Mucosa of descending colon (tissue), 3 donors: ENCODE data around the gene SLC22A12. TPM values are rescaled to one million over a fixed set of nuclear protein-coding genes. Genes with fewer than 3 reads are reported as not detected.

Source experiments
- ATAC-seq: fragments of 200-7000 bp; cut with Tn5 transposase; one replicate; pipeline ENCODE4 v1.9.1; 2020; ENCODE audit warnings: mild to moderate bottlenecking, moderate library complexity
- DNase-seq, 3 donors: peaks; one replicate each; pipeline ENCODE4 v3.0.0-alpha.2; 2020
- H3K36me3 ChIP-seq: fragments of 200-600 bp; one replicate; pipeline ENCODE4 v1.8.0; 2021; ENCODE audit warnings: low read depth, mild to moderate bottlenecking
- H3K4me1 ChIP-seq: fragments of 200-600 bp; one replicate; pipeline ENCODE4 v1.8.0; 2021; ENCODE audit warnings: low read depth, mild to moderate bottlenecking
- H3K4me3 ChIP-seq: fragments of 200-600 bp; one replicate; pipeline ENCODE4 v1.8.0; 2021; ENCODE audit warnings: mild to moderate bottlenecking
- H3K9me3 ChIP-seq: fragments of 200-600 bp; one replicate; pipeline ENCODE4 v1.8.0; 2021; ENCODE audit warnings: mild to moderate bottlenecking
- CTCF ChIP-seq: fragments of 200-600 bp; IDR thresholded peaks from one replicate; pipeline ENCODE4 v1.8.0; 2022; ENCODE audit warnings: antibody characterized with exemption, mild to moderate bottlenecking
- intact Hi-C, 2 donors: fragments of 100-400 bp; cut with DNase I in 1 of 2; cut with micrococcal nuclease in 1 of 2; formaldehyde crosslinking; loops; one replicate each; pipeline versions ENCODE4 v1.11.0 to v1.11.1; 2022; cut with DNase I, micrococcal nuclease
- total RNA-seq, 3 donors: library from RNA; stranded (reverse); fragmentation: NEBNext Ultra II Directional in 2 of 3; extraction: Animal tissue kit (Norgen Biotek cat#: 25700) in 2 of 3; gene quantifications; one replicate each; pipeline versions ENCODE4 v1.2.1 to v1.2.4, GENCODE V29; 2021 to 2023
- donor health status: DM: no; HTN: no; CAD: no; lungs with moderate emphysema.
- donor health status: DM: no; HTN: no; CAD: no.
- donor health status: DM: no; HTN: yes; CAD: no.

SLC22A12 gene
- total RNA-seq, 3 donors from 2014 or later, result not detected

DNA sequence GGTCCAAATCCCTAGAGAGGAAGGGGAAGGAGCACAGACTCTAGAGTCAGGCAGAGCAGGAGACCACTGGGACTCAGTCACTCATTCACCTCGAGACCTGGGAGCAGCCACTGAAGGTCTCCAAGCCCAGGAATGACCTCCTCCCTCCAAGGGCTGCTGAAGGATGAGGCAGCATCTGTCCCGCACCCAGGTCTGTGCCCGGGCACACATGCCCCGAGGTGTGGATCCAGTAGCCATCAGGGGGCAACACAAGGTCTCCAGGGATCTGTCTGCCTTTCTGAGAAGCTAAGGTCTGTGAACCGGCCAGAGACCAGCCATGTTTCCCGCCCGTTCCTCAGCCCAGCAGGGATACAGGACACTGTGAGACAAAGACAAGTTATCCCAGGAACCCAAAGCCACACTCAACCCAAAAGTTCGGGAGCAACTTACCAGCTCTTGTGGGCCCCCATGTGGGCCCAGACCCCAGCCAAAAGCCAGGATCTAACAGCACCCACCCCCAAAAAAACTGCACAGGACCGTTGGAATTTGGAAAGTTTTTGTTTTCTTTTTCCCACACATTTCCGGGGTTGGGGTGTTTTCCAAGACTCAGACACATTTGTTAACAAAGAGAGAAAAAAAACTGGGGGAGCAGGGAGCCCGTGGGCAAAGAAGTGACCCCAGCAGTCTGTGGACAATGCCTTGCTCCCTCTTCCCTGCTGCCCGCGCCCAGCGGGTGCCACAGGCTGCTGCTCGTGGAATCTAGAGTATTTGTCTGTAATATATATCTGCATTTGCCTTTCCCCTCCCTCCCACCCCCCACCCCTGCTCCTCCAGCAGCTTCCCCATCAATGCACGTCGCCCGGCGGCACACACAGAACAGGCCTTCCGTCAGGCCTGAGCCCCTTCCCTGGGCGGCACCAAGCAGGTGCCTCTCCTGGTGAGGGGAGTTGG is 14.9 kb downstream of the SLC22A12 start:
- no peak for TF ChIP-seq CTCF
- ATAC-seq, result no peak
- H3K9me3 ChIP-seq, result no peaks in the 10 kb centered on the region
- no peak for DNase-seq
- no peaks in the 10 kb centered on the region for H3K36me3 ChIP-seq
- H3K4me3 ChIP-seq, result no peak overlapping the region
- no peaks in the 10 kb centered on the region for H3K4me1 ChIP-seq
- intact Hi-C loops, result no loop called here

GRCh38 chr11:64606796-64607380 is 15.9 kb downstream of the SLC22A12 start:
- H3K36me3 ChIP-seq, result no peaks in the 10 kb centered on the region
- H3K9me3 ChIP-seq, result no peaks in the 10 kb centered on the region
- intact Hi-C loops, result no loop called here
- DNase-seq (no peak), ATAC-seq (no peak)
- TF ChIP-seq CTCF, result no peak
- H3K4me3 ChIP-seq, result no peak overlapping the region
- no peaks in the 10 kb centered on the region for H3K4me1 ChIP-seq

DNA sequence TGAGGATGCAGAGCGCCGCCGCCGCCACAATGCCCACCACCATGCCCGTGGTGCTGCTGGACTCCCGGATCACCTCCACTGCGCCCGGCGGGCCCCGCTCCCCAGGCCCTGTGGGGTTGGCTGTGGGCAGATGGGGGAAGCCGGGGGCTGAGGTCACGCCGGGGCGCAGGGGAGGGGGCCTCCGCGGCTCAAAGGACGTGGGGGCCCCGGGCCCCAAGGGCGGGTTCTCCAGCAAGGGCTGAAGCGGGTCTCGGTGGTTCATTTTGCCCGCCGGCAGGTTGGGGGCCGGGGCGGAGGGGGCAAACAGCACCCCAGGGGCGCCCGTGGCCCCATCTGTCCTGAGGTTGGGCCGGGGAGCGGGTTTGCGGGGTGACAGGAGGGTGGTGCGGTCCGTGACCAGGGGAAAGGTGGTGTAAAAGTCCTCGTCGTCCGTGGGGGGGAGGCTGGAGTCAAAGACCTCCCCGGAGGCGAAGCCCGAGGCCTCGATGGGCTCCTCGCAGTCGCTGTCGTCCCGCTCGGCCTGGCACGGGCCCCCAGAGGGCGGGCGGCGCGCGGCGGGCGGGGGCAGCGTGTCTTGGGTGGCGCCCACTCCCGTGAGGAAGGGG is 16.5 kb downstream of the SLC22A12 start:
- ATAC-seq (no peak), DNase-seq (no peak)
- intact Hi-C loops, result no loop called here
- TF ChIP-seq CTCF, result no peak
- Histone ChIP-seq H3K4me3 (no peak overlapping the region), H3K9me3 (no peaks in the 10 kb centered on the region), H3K36me3 (no peaks in the 10 kb centered on the region), H3K4me1 (no peaks in the 10 kb centered on the region)

DNA sequence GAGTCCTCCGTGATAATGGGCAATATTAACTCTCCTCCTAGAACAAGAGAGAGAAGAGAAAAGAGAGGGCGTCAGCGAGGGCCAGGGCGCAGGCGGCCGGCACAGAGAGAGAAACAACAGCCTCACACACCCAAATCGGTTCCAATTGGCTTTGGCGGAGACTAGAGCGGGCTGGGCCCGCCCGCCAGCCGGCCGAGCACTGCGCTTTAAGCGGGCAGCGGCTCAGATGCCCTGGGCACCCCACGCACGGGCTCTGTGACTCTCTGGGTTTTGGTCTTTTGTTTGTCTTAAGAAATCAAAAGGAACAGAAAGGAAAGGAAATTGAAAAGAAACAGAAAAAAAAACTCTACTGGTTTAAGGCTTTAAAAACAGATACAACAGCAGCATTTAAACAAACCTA is 17.0 kb downstream of the SLC22A12 start:
- intact Hi-C loops, result no loop called here
- DNase-seq, result peak in 1 of 3 donors; percentile 22
- no peak overlapping the region for H3K4me3 ChIP-seq
- H3K36me3 ChIP-seq, result no peaks in the 10 kb centered on the region
- no peaks in the 10 kb centered on the region for H3K9me3 ChIP-seq
- H3K4me1 ChIP-seq, result no peaks in the 10 kb centered on the region
- peak; percentile 57 for ATAC-seq
- TF ChIP-seq CTCF, result no peak

- intact Hi-C loops, result no loop called here
- TF ChIP-seq CTCF, result no peak
- Histone ChIP-seq H3K36me3 (no peaks in the 10 kb centered on the region), H3K4me1 (no peaks in the 10 kb centered on the region), H3K4me3 (no peak overlapping the region), H3K9me3 (no peaks in the 10 kb centered on the region)
- no peak for ATAC-seq
- no peak for DNase-seq
Measured at GRCh38 chr11:64608636-64609035, 17.6 kb downstream of the SLC22A12 start.
